GM12878 (cell line): ENCODE results near the gene PKP3. TPM values are rescaled to one million over a fixed set of nuclear protein-coding genes. Genes with fewer than 3 reads are reported as not detected.
A peak's percentile ranks its signal among the peaks of the same experiment; 100 is the strongest.

ENCODE experiments used
- ATAC-seq: fragments of 200-7000 bp; cut with Tn5 transposase; 3 replicates; pipeline ENCODE4 v1.9.1; 2020; ENCODE audit warnings: mild to moderate bottlenecking, moderate library complexity
- BruUV-seq: library from RNA; stranded (reverse); fragments of 400-500 nt; replicated peaks from 2 replicates; lab custom pipeline; 2021; lab: Mats Ljungman, UMichigan
- CTCF ChIA-PET: fragments of 300-600 bp; sonication (Branson Sonifier 250); formaldehyde crosslinking; extraction: SDS; loops from one replicate; lab custom pipeline; 2021; ENCODE audit warnings: inconsistent platforms; lab: Yijun Ruan, JAX
- POLR2A ChIA-PET: fragments of 350-600 bp; formaldehyde crosslinking; extraction: SDS; loops from one replicate; lab custom pipeline; 2021; ENCODE audit warnings: inconsistent platforms; lab: Charles Lee
- RAD21 ChIA-PET: fragments of 300-600 bp; sonication (Branson Sonifier 250); formaldehyde crosslinking; loops from one replicate; lab custom pipeline; 2023; ENCODE audit warnings: antibody characterized with exemption; ENCODE audit not compliant: unreplicated experiment; lab: Charles Lee
- SMC1A ChIA-PET: fragments of 300-600 bp; sonication (Branson Sonifier 250); formaldehyde crosslinking; loops from one replicate; lab custom pipeline; 2023; ENCODE audit not compliant: unreplicated experiment, uncharacterized antibody; lab: Charles Lee
- DNase-seq: peaks from one replicate; pipeline ENCODE4 v3.0.0-alpha.2; 2011; ENCODE audit warnings: low read depth, low spot score
- FAIRE-seq: peaks from 3 replicates; lab custom pipeline; 2011; peaks lifted over from hg19 to GRCh38; lab: Jason Lieb, UNC
- H2AFZ ChIP-seq: 2 replicates; pipeline ENCODE4 v1.6.0; 2011; ENCODE audit warnings: low read depth, low read length, control low read depth; ENCODE audit not compliant: control insufficient read depth
- H3K27ac ChIP-seq: 2 replicates; pipeline ENCODE4 v1.5.1; 2011; ENCODE audit warnings: control low read depth; ENCODE audit not compliant: control insufficient read depth, insufficient read depth
- H3K27me3 ChIP-seq, 2 experiments: replicated peaks in 1 of 2; 2 replicates each; pipeline versions ENCODE4 v1.6.0 to v1.6.1; 2011; ENCODE audit warnings: low read length in 1 of 2; ENCODE audit not compliant: control insufficient read depth in 2 of 2, insufficient read depth in 2 of 2
- H3K36me3 ChIP-seq, 2 experiments: 2 replicates each; pipeline ENCODE4 v1.5.1; 2011; ENCODE audit warnings: low read length in 1 of 2; ENCODE audit not compliant: control insufficient read depth in 2 of 2, insufficient read depth in 2 of 2
- H3K4me1 ChIP-seq: 2 replicates; pipeline ENCODE4 v1.6.1; 2011; ENCODE audit warnings: mild to moderate bottlenecking, low read length, moderate library complexity, mixed read lengths; ENCODE audit not compliant: control insufficient read depth, insufficient read depth
- H3K4me2 ChIP-seq: 2 replicates; pipeline ENCODE4 v1.6.0; 2011; ENCODE audit warnings: control low read depth; ENCODE audit not compliant: control insufficient read depth, insufficient read depth
- H3K4me3 ChIP-seq: fragments of 200-600 bp; sonication (generic); 2 replicates; pipeline ENCODE4 v1.5.1; 2016
- H3K79me2 ChIP-seq: 2 replicates; pipeline ENCODE4 v1.6.0; 2011; ENCODE audit warnings: low read length; ENCODE audit not compliant: control insufficient read depth, insufficient read depth
- H3K9ac ChIP-seq: 2 replicates; pipeline ENCODE4 v1.8.0; 2011; ENCODE audit warnings: low read length, control low read depth, mixed read lengths; ENCODE audit not compliant: control insufficient read depth, insufficient read depth
- H3K9me3 ChIP-seq: replicated peaks from 3 replicates; pipeline ENCODE4 v1.5.1; 2011; ENCODE audit warnings: mild to moderate bottlenecking, low read length; ENCODE audit not compliant: control insufficient read depth, insufficient read depth
- H4K20me1 ChIP-seq: 2 replicates; pipeline ENCODE4 v1.6.0; 2011; ENCODE audit not compliant: control insufficient read depth, insufficient read depth
- ATF7 ChIP-seq: fragments of 450-650 bp; IDR thresholded peaks from 2 replicates; pipeline ENCODE4 v1.6.1; 2016; ENCODE audit warnings: low read depth, mild to moderate bottlenecking
- CTCF ChIP-seq, 3 experiments: IDR thresholded peaks in 2 of 3; conservative IDR thresholded peaks in 1 of 3; 2 replicates each; pipeline ENCODE4 v1.5.1; 2011; ENCODE audit warnings: low read depth in 3 of 3, low read length in 3 of 3, mild to moderate bottlenecking in 3 of 3, control low read depth in 2 of 3, moderate library complexity in 2 of 3, inconsistent platforms in 1 of 3, mixed read lengths in 1 of 3; ENCODE audit not compliant: control insufficient read depth in 2 of 3, insufficient read depth in 1 of 3; ENCODE audit errors: extremely low read depth in 1 of 3
- E2F4 ChIP-seq: IDR thresholded peaks from 2 replicates; pipeline ENCODE4 v1.6.1; 2012; ENCODE audit warnings: low read depth, low read length, improper control_type of control experiment
- ELK1 ChIP-seq: IDR thresholded peaks from 2 replicates; pipeline ENCODE4 v1.6.1; 2012; ENCODE audit warnings: low read depth, low read length, improper control_type of control experiment
- HDAC6 ChIP-seq: fragments of 200-600 bp; sonication (generic); IDR thresholded peaks from one replicate; pipeline ENCODE4 v1.8.0; 2017; ENCODE audit warnings: antibody characterized with exemption; ENCODE audit not compliant: unreplicated experiment
- MEF2B ChIP-seq: fragments of 450-650 bp; IDR thresholded peaks from 2 replicates; pipeline ENCODE4 v1.6.1; 2018; ENCODE audit warnings: mild to moderate bottlenecking, moderate library complexity; ENCODE audit not compliant: partially characterized antibody, poor library complexity, severe bottlenecking
- MTA3 ChIP-seq: IDR thresholded peaks from 2 replicates; pipeline ENCODE4 v1.6.1; 2012; ENCODE audit warnings: low read length, inconsistent platforms, borderline replicate concordance
- STAT1 ChIP-seq: fragments of 450-650 bp; conservative IDR thresholded peaks from 2 replicates; pipeline ENCODE4 v1.6.1; 2014; ENCODE audit warnings: antibody characterized with exemption, mild to moderate bottlenecking
- TBL1XR1 ChIP-seq: IDR thresholded peaks from 2 replicates; pipeline ENCODE4 v1.6.1; 2012; ENCODE audit warnings: low read depth, low read length, improper control_type of control experiment
- WGBS: methylation state at CpG from one replicate; pipeline ENCODE4 v1.1.6; 2016; ENCODE audit warnings: low lambda C conversion rate; ENCODE audit not compliant: insufficient replicate concordance, insufficient coverage; ENCODE audit errors: missing lambda C conversion rate; 5-methylcytosine and 5-hydroxymethylcytosine counted together
- in situ Hi-C: fragments of 300-500 bp; cut with MboI; formaldehyde crosslinking; loops from 9 replicates; pipeline ENCODE4 v1.14.3; 2018; ENCODE audit warnings: mixed read lengths
- intact Hi-C: fragments of 100-400 bp; cut with micrococcal nuclease; formaldehyde crosslinking; loops from one replicate; pipeline ENCODE4 v1.14.2; 2022; ENCODE audit not compliant: unreplicated experiment
- polyA plus RNA-seq, 11 experiments: library from polyadenylated mRNA; depleted of rRNA in 4 of 11; unstranded in 6 of 11; stranded (reverse) in 5 of 11; fragments of >200 nt; fragmentation: Nextera tagmentation in 4 of 11; fragmentation: Illumina TruSeq in 1 of 11; extraction: Ambion mirVana in 4 of 11; extraction: Trizol in 1 of 11; gene quantifications; 1 replicate in 1 of 11; 2 replicates in 10 of 11; pipeline versions ENCODE4 v1.2.1 to v1.2.3, GENCODE V29; 2011 to 2016; ENCODE audit warnings: inconsistent platforms in 2 of 11, missing spikeins in 2 of 11, low read depth in 1 of 11
- total RNA-seq, 4 experiments: library from RNA; depleted of rRNA in 3 of 4; stranded (reverse); fragments of >200 nt in 3 of 4; fragmentation: Illumina TruSeq in 1 of 4; extraction: Trizol in 1 of 4; gene quantifications; 2 replicates each; pipeline versions ENCODE4 v1.2.1 to v1.2.3, GENCODE V29; 2013 to 2021

The PKP3 gene
- total and polyA plus RNA-seq, 10 of the 15 experiments (the other 5 are each of a cell fraction or from before 2014, with no cell fraction given), result 0.45 to 0.90 TPM; not detected in 8

GRCh38 chr11:395866-396265, 1.9 kb downstream of the PKP3 start (continued):
- TF ChIP-seq ELK1, result no peak
- no peak for TF ChIP-seq TBL1XR1
- no peak for TF ChIP-seq MTA3
- TF ChIP-seq HDAC6, result no peak
- TF ChIP-seq ATF7, result no peak
- no peak for TF ChIP-seq E2F4

GRCh38 chr11:396511-396947, 2.5 kb downstream of the PKP3 start:
- H3K9ac ChIP-seq, result no peak overlapping the region
- H3K4me3 ChIP-seq, result no peak overlapping the region
- no peaks in the 10 kb centered on the region for H3K79me2 ChIP-seq
- 32% methylated on average over 20 of the region's 23 CpGs for WGBS
- no peaks in the 10 kb centered on the region for H3K36me3 ChIP-seq
- POLR2A ChIA-PET, result no interaction called here
- RAD21 ChIA-PET, result interaction anchor here (1.1 to 1.3 kb wide), 2 partner anchors 52 to 129 kb away, joined by 3 to 4 read pairs; no protein-coding TSS in a partner anchor
- no peak overlapping the region for H3K27ac ChIP-seq
- ATAC-seq (peak; percentile 75), FAIRE-seq (no peak), DNase-seq (no peak)
- TF ChIP-seq MEF2B (no peak), CTCF (IDR thresholded peaks at IDR 0.05 in 2 of 3, conservative IDR thresholded peaks at IDR 0.05 in 1 of 3; ENCODE audit: control insufficient read depth in 2 of 3, extremely low read depth in 1 of 3, insufficient read depth in 1 of 3, low read depth in 3 of 3, low read length in 3 of 3) (peak in 2 of 3 experiments; percentile 18 to 28; a peak in 2 of 6 replicates), STAT1 (no peak)
- CTCF ChIA-PET, result interaction anchor here (0.8 to 1.4 kb wide), 5 partner anchors 52 to 146 kb away, joined by 3 to 10 read pairs (median 3); partner anchors contain the start of gene PTDSS2
- H3K27me3 ChIP-seq, result no peaks in the 10 kb centered on the region
- no peaks in the 10 kb centered on the region for H3K4me1 ChIP-seq
- H3K9me3 ChIP-seq, result no peaks in the 10 kb centered on the region; the same call in 2 of the 3 replicates
- in situ Hi-C loops, result no loop called here
- intact Hi-C loops, result no loop called here
- H2AFZ ChIP-seq, result no peak overlapping the region
- H4K20me1 ChIP-seq, result no peaks in the 10 kb centered on the region
- peak overlapping the region; percentile 33; the same call in 1 of the 2 replicates for H3K4me2 ChIP-seq
- SMC1A ChIA-PET, result interaction anchor here (1.7 kb wide), 1 partner anchor 145 kb away, joined by 5 read pairs; no protein-coding TSS in a partner anchor
- no TSS peak for BruUV-seq
